Activated naive CD4-positive, alpha-beta T cell treated with anti-CD3 and anti-CD28 coated beads for 36 hours (primary cell): ENCODE measurements around the gene LSM7. TPM values are rescaled to one million over a fixed set of nuclear protein-coding genes. Genes with fewer than 3 reads are reported as not detected.

Experiments used
- CTCF ChIA-PET: fragments of 350-600 bp; sonication (Branson Sonifier 250); formaldehyde crosslinking; loops from one replicate; lab custom pipeline; 2021; ENCODE audit warnings: antibody characterized with exemption; lab: Charles Lee
- DNase-seq: peaks from one replicate; pipeline ENCODE4 v3.0.0-alpha.2; 2020
- H3K27ac Mint-ChIP-seq: one replicate; pipeline ENCODE4 v1.8.0; 2021; ENCODE audit warnings: mild to moderate bottlenecking, mixed read lengths
- H3K27me3 Mint-ChIP-seq: one replicate; pipeline ENCODE4 v1.8.0; 2021; ENCODE audit warnings: low read depth, mixed read lengths
- H3K36me3 Mint-ChIP-seq: one replicate; pipeline ENCODE4 v1.8.0; 2021; ENCODE audit warnings: low read depth, mixed read lengths
- H3K4me1 Mint-ChIP-seq: one replicate; pipeline ENCODE4 v1.8.0; 2021; ENCODE audit warnings: low read depth, mixed read lengths
- H3K4me3 Mint-ChIP-seq: one replicate; pipeline ENCODE4 v1.8.0; 2021; ENCODE audit warnings: mild to moderate bottlenecking, moderate library complexity, mixed read lengths
- H3K9me3 Mint-ChIP-seq: one replicate; pipeline ENCODE4 v1.8.0; 2021; ENCODE audit warnings: mixed read lengths
- intact Hi-C: fragments of 100-400 bp; cut with micrococcal nuclease; formaldehyde crosslinking; loops from one replicate; pipeline ENCODE4 v1.15.1; 2023
- total RNA-seq, 2 experiments: library from RNA; stranded (reverse); gene quantifications; one replicate each; pipeline ENCODE4 v1.2.3, GENCODE V29; 2021

The LSM7 gene
- total RNA-seq, 2 experiments from 2014 or later: 162 to 164 TPM

- intact Hi-C loops: no loop called here
- H3K36me3 Mint-ChIP-seq: peaks cover 8% of the 10 kb centered on the region
- CTCF ChIA-PET: no interaction called here
- H3K27ac Mint-ChIP-seq: no peak overlapping the region
- peaks cover 7% of the 10 kb centered on the region for H3K4me1 Mint-ChIP-seq
- DNase-seq: no peak
- H3K9me3 Mint-ChIP-seq: peaks cover 7% of the 10 kb centered on the region
- H3K27me3 Mint-ChIP-seq: no peaks in the 10 kb centered on the region
- H3K4me3 Mint-ChIP-seq: no peak overlapping the region
These were observed 11.4 kb upstream of the LSM7 start for GRCh38 chr19:2339644-2340310.

GRCh38 chr19:2338751-2339643, 10.6 kb upstream of the LSM7 start:
- Mint-ChIP-seq H3K9me3 (peaks cover 7% of the 10 kb centered on the region), H3K4me3 (no peak overlapping the region), H3K36me3 (peaks cover 8% of the 10 kb centered on the region), H3K27ac (no peak overlapping the region), H3K27me3 (no peaks in the 10 kb centered on the region), H3K4me1 (peaks cover 7% of the 10 kb centered on the region)
- CTCF ChIA-PET: no interaction called here
- no peak for DNase-seq
- intact Hi-C loops: no loop called here

GRCh38 chr19:2338055-2338615, 9.7 kb upstream of the LSM7 start:
- DNase-seq: no peak
- peaks cover 8% of the 10 kb centered on the region for H3K36me3 Mint-ChIP-seq
- H3K4me3 Mint-ChIP-seq: no peak overlapping the region
- peaks cover 13% of the 10 kb centered on the region for H3K4me1 Mint-ChIP-seq
- CTCF ChIA-PET: no interaction called here
- H3K9me3 Mint-ChIP-seq: peaks cover 7% of the 10 kb centered on the region
- intact Hi-C loops: no loop called here
- H3K27ac Mint-ChIP-seq: no peak overlapping the region
- no peaks in the 10 kb centered on the region for H3K27me3 Mint-ChIP-seq

DNA sequence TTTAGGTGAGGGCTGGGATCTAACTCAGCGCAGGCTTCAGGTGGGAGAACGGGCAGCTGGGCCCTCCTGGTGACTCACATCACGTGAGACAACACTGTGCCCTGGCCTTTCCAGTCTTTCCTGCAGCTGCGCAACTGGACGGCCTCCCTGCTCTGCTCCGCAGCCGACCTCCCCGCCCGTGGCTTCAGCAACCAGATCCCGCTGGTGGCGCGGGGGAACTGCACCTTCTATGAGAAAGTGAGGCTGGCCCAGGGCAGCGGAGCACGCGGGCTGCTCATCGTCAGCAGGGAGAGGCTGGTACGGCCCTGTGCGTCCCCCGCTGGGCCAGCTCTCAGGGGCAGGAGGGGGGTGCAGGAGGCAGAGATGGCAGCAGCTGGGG, 8.9 kb upstream of the LSM7 start:
- H3K4me1 Mint-ChIP-seq: peaks cover 18% of the 10 kb centered on the region
- intact Hi-C loops: no loop called here
- peaks cover 8% of the 10 kb centered on the region for H3K36me3 Mint-ChIP-seq
- no peaks in the 10 kb centered on the region for H3K27me3 Mint-ChIP-seq
- H3K9me3 Mint-ChIP-seq: peaks cover 7% of the 10 kb centered on the region
- CTCF ChIA-PET: no interaction called here
- no peak overlapping the region for H3K27ac Mint-ChIP-seq
- no peak overlapping the region for H3K4me3 Mint-ChIP-seq
- no peak for DNase-seq

- intact Hi-C loops: no loop called here
- H3K4me1 Mint-ChIP-seq: peaks cover 24% of the 10 kb centered on the region
- peaks cover 7% of the 10 kb centered on the region for H3K9me3 Mint-ChIP-seq
- CTCF ChIA-PET: no interaction called here
- no peak overlapping the region for H3K27ac Mint-ChIP-seq
- no peaks in the 10 kb centered on the region for H3K27me3 Mint-ChIP-seq
- H3K36me3 Mint-ChIP-seq: peaks cover 8% of the 10 kb centered on the region
- H3K4me3 Mint-ChIP-seq: no peak overlapping the region
- no peak for DNase-seq
These were observed 8.3 kb upstream of the LSM7 start for GRCh38 chr19:2336528-2337328.

DNA sequence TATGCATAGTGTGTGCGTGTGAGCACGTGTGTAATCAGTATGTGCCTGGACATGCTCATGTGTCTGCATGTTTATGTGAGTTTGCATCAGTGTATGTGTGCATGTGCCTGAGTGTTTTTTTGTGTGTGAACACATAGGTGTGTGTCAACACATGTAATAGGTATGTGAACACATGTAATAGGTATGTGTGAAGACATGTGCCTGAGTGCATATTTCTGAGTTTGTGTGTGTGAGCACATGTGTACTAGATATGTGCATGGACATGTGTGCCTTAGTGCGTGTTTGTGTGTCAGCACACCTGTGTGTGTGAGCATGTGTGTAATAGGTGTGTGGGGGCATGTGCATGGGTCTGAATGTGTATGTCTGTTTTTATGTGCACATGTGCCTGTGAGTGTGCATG, 7.5 kb upstream of the LSM7 start:
- peak overlapping the region; percentile 18 for H3K27ac Mint-ChIP-seq
- H3K9me3 Mint-ChIP-seq: peaks cover 7% of the 10 kb centered on the region
- peaks cover 33% of the 10 kb centered on the region for H3K4me1 Mint-ChIP-seq
- no peak for DNase-seq
- H3K4me3 Mint-ChIP-seq: no peak overlapping the region
- H3K36me3 Mint-ChIP-seq: peaks cover 5% of the 10 kb centered on the region
- intact Hi-C loops: no loop called here
- CTCF ChIA-PET: no interaction called here
- H3K27me3 Mint-ChIP-seq: no peaks in the 10 kb centered on the region

DNA sequence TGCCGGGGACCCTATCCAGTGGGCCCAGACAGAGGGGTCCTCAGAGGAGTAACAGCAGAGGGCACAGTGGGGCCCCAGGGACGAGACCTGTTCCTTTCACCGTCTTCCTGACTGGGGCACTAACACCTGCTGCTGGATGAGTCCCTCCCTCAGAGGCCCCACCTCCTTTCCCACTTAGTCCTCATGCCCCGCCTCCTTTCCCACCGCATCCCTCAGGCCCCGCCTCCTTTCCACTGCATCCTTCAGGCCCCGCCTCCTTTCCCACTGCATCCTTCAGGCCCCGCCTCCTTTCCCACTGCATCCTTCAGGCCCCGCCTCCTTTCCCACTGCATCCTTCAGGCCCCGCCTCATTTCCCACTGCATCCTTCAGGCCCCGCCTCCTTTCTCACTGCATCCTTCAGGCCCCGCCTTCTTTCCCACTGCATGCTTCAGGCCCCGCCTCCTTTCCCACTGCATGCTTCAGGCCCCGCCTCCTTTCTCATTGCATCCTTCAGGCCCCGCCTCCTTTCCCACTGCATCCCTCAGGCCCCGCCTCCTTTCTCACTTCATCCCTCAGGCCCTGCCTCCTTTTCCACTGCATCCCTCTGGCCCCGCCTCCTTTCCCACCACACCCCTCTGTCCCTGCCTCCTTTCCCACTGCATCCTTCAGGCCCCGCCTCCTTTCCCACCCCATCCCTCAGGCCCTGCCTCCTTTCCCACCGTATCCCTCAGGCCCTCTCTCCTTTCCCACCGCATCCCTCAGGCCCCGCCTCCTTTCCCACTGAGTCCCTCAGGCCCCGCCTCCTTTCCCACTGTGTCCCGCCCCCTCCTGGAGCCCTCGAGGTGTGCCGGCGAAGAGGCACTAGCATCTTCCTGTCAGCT, 6.8 kb upstream of the LSM7 start:
- H3K27me3 Mint-ChIP-seq: no peaks in the 10 kb centered on the region
- H3K27ac Mint-ChIP-seq: peak overlapping the region; percentile 18
- H3K36me3 Mint-ChIP-seq: peaks cover 5% of the 10 kb centered on the region
- CTCF ChIA-PET: no interaction called here
- peak; percentile 30 for DNase-seq
- peaks cover 7% of the 10 kb centered on the region for H3K9me3 Mint-ChIP-seq
- no peak overlapping the region for H3K4me3 Mint-ChIP-seq
- intact Hi-C loops: no loop called here
- peaks cover 39% of the 10 kb centered on the region for H3K4me1 Mint-ChIP-seq

DNA sequence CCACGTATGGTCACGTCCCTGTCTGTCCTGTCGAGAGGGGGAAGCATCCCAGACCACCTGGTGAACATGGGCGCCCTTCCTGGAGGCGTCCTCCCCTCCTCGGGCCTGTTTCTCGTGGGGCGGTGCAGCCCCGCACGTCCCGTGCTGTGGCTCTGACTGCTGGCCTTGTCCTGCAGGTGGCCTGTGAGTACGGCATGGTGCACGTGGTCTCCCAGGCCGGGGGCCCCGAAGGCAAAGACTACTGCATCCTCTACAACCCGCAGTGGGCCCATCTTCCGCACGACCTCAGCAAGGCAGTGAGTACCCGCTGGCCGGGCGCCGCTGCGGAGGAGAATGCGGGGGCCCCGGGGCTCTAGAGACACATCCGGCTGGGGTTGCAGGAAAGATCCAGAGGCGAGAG, 6.0 kb upstream of the LSM7 start:
- H3K9me3 Mint-ChIP-seq: peaks cover 7% of the 10 kb centered on the region
- intact Hi-C loops: no loop called here
- H3K4me1 Mint-ChIP-seq: peaks cover 45% of the 10 kb centered on the region
- peaks cover 7% of the 10 kb centered on the region for H3K36me3 Mint-ChIP-seq
- no peak overlapping the region for H3K4me3 Mint-ChIP-seq
- no peak overlapping the region for H3K27ac Mint-ChIP-seq
- CTCF ChIA-PET: no interaction called here
- H3K27me3 Mint-ChIP-seq: no peaks in the 10 kb centered on the region
- no peak for DNase-seq

- H3K36me3 Mint-ChIP-seq: peaks cover 8% of the 10 kb centered on the region
- intact Hi-C loops: no loop called here
- CTCF ChIA-PET: no interaction called here
- no peak overlapping the region for H3K27ac Mint-ChIP-seq
- H3K27me3 Mint-ChIP-seq: no peaks in the 10 kb centered on the region
- peaks cover 49% of the 10 kb centered on the region for H3K4me1 Mint-ChIP-seq
- DNase-seq: no peak
- peaks cover 7% of the 10 kb centered on the region for H3K9me3 Mint-ChIP-seq
- H3K4me3 Mint-ChIP-seq: peak overlapping the region; percentile 9
These were observed 5.4 kb upstream of the LSM7 start for GRCh38 chr19:2333807-2334211.

DNA sequence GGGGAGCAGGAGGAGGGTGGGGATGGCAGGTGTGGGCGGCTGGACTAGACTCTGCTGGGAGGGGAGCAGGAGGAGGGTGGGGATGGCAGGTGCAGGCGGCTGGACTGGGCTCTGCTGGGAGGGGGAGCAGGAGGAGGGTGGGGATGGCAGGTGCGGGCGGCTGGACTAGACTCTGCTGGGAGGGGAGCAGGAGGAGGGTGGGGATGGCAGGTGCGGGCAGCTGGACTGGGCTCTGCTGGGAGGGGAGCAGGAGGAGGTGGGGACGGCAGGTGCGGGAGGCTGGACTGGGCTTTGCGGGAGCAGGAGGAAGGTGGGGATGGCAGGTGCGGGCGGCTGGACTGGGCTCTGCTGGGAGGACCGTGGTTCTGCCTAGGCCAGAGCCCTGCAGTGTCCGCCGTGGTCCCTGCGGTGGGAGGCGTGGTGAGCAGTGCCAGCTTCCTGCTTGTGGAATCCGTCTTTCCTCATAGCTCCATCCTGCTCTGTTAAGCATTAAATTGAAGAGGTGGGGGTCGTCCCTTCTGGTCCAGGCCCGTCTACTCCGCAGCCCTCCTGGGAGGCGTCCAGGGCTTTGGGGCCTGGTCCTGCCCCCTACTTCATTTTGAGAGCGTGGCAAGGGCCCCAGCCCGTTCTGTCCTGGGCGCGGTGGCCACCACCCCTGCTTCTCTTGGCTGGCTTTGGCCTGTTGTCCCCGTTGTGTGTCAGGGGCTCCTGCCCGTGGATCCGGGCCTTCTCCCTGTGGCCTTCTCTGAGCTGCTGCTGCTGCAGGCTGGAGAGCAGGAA, 4.8 kb upstream of the LSM7 start:
- CTCF ChIA-PET: no interaction called here
- Mint-ChIP-seq H3K27ac (no peak overlapping the region), H3K36me3 (peaks cover 10% of the 10 kb centered on the region), H3K27me3 (no peaks in the 10 kb centered on the region), H3K9me3 (peaks cover 7% of the 10 kb centered on the region), H3K4me3 (peak overlapping the region; percentile 9), H3K4me1 (peaks cover 49% of the 10 kb centered on the region)
- intact Hi-C loops: no loop called here
- DNase-seq: no peak
